Measurements from ENCODE around the gene LRRFIP2. TPM values are rescaled to one million over a fixed set of nuclear protein-coding genes. Genes with fewer than 3 reads are reported as not detected.

The LRRFIP2 gene
- total and polyA plus RNA-seq, 2 of the 4 experiments (the other 2 are of a cell fraction): 20.6 to 31.0 TPM

DNA sequence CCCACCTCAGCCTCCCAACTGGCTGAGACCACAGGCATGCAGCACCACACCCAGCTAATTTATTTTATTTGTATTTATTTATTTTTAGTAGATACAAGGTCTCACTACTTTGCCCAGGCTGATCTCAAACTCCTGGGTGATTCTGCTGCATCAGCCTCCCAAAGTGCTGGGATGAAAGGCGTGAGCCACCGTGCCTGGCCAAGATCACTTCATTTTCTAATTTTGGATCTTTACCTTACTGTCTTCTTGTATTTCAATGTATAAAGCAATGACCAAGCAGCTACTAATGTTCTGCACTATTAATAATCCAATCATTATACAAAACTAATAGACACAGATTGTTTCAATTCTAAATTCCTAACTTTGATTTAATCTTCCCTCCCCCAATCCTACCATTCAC is 56.2 kb downstream of the LRRFIP2 start:
- POLR2A ChIA-PET (ENCODE audit: unreplicated experiment): no interaction called here
- WGBS, 2 experiments (ENCODE audit: extremely low coverage in 2 of 2, insufficient read length in 1 of 2): 100% methylated on average over 1 of the region's 2 CpGs; no CpG with 5 or more reads in 1 of the 2 experiments
- CTCF ChIA-PET: no interaction called here
- Histone ChIP-seq H2AK9ac (replicated peaks; ENCODE audit: low read depth, low read length, poor library complexity) (no peak overlapping the region), H3K18ac (ENCODE audit: low read depth, low read length) (no peak overlapping the region), H3K4me1 (ENCODE audit: control insufficient read depth, insufficient read depth, low read length) (peaks cover 4% of the 10 kb centered on the region), H3K4ac (ENCODE audit: low read depth, low read length) (no peak overlapping the region), H2BK20ac (ENCODE audit: low read depth, low read length) (no peak overlapping the region), H4K20me1 (ENCODE audit: insufficient read depth, low read length) (peaks cover 4% of the 10 kb centered on the region), H2BK5ac (ENCODE audit: low read depth, low read length, poor library complexity, severe bottlenecking) (no peak overlapping the region), H3K14ac (replicated peaks; ENCODE audit: low read depth, low read length) (no peak overlapping the region), H4K8ac (ENCODE audit: low read depth in 2 of 2, low read length in 2 of 2) (no peak overlapping the region), H3K56ac (ENCODE audit: extremely low read depth, insufficient read depth, low read length) (no peak overlapping the region), H3K4me2 (ENCODE audit: low read depth, low read length) (no peak overlapping the region), H2AFZ (replicated peaks; ENCODE audit: low read length, poor library complexity) (no peak overlapping the region), H3K9ac (ENCODE audit: low read depth, low read length) (no peak overlapping the region), H3K23ac (ENCODE audit: low read depth, low read length) (no peak overlapping the region), H4K5ac (ENCODE audit: low read depth, low read length) (no peak overlapping the region), H3K27ac (ENCODE audit: insufficient read depth, low read length) (no peak overlapping the region), H4K91ac (ENCODE audit: insufficient read depth, low read depth, low read length) (no peak overlapping the region), H3K4me3 (ENCODE audit: insufficient read depth, low read depth, low read length) (no peak overlapping the region), H3K36me3 (ENCODE audit: control insufficient read depth, insufficient read depth, low read length) (peaks cover 3% of the 10 kb centered on the region; the same call in 1 of the 2 replicates), H3K79me1 (ENCODE audit: low read depth in 1 of 2, low read length in 2 of 2) (peaks cover 22 to 40% of the 10 kb centered on the region in 2 experiments), H2BK120ac (ENCODE audit: low read depth, low read length) (no peak overlapping the region), H2BK15ac (ENCODE audit: low read depth, low read length) (no peak overlapping the region), H3K9me1 (ENCODE audit: insufficient read depth, low read length) (peaks cover 9% of the 10 kb centered on the region), H3K9me3 (ENCODE audit: control insufficient read depth, insufficient read depth, low read length) (no peaks in the 10 kb centered on the region), H2AK5ac (ENCODE audit: low read depth, low read length) (no peak overlapping the region), H3K27me3 (ENCODE audit: control insufficient read depth, insufficient read depth, low read length) (no peaks in the 10 kb centered on the region)
- in situ Hi-C loops (cut with MboI; ENCODE audit: low sequenced_read_pairs): no loop called here
- no TSS peak for BruUV-seq (replicated peaks)
- DNase-seq (no peak), ATAC-seq (ENCODE audit: low read depth) (no peak)
- intact Hi-C loops (cut with micrococcal nuclease): no loop called here
- dilution Hi-C loops (cut with HindIII; ENCODE audit: low sequenced_read_pairs, unreplicated experiment): no loop called here
- TF ChIP-seq RAD21 (IDR thresholded peaks at IDR 0.05; ENCODE audit: low read length): no peak
- no peak for TF ChIP-seq RFX5 (IDR thresholded peaks at IDR 0.05; ENCODE audit: low read depth, low read length)
- TF ChIP-seq MAZ (IDR thresholded peaks at IDR 0.05; ENCODE audit: borderline replicate concordance, low read depth, low read length): no peak
- no peak for TF ChIP-seq NFE2L2 (IDR thresholded peaks at IDR 0.05; ENCODE audit: low read depth, low read length)
- TF ChIP-seq MAFK (IDR thresholded peaks at IDR 0.05; ENCODE audit: low read depth, low read length): no peak
- TF ChIP-seq CEBPB (IDR thresholded peaks at IDR 0.05; ENCODE audit: low read depth, low read length): no peak
- TF ChIP-seq MXI1 (IDR thresholded peaks at IDR 0.05; ENCODE audit: borderline replicate concordance, low read depth, low read length): no peak
- no peak for TF ChIP-seq CHD1 (IDR thresholded peaks at IDR 0.05; ENCODE audit: low read depth, low read length)
- TF ChIP-seq, protein P1, sequence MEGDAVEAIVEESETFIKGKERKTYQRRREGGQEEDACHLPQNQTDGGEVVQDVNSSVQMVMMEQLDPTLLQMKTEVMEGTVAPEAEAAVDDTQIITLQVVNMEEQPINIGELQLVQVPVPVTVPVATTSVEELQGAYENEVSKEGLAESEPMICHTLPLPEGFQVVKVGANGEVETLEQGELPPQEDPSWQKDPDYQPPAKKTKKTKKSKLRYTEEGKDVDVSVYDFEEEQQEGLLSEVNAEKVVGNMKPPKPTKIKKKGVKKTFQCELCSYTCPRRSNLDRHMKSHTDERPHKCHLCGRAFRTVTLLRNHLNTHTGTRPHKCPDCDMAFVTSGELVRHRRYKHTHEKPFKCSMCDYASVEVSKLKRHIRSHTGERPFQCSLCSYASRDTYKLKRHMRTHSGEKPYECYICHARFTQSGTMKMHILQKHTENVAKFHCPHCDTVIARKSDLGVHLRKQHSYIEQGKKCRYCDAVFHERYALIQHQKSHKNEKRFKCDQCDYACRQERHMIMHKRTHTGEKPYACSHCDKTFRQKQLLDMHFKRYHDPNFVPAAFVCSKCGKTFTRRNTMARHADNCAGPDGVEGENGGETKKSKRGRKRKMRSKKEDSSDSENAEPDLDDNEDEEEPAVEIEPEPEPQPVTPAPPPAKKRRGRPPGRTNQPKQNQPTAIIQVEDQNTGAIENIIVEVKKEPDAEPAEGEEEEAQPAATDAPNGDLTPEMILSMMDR (conservative IDR thresholded peaks at IDR 0.05; ENCODE audit: low read depth, low read length): no peak
- no peak for TF ChIP-seq RCOR1 (IDR thresholded peaks at IDR 0.05; ENCODE audit: insufficient replicate concordance, low read length)
- TF ChIP-seq, protein P2, sequence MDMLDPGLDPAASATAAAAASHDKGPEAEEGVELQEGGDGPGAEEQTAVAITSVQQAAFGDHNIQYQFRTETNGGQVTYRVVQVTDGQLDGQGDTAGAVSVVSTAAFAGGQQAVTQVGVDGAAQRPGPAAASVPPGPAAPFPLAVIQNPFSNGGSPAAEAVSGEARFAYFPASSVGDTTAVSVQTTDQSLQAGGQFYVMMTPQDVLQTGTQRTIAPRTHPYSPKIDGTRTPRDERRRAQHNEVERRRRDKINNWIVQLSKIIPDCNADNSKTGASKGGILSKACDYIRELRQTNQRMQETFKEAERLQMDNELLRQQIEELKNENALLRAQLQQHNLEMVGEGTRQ (IDR thresholded peaks at IDR 0.05; ENCODE audit: low read depth, low read length): no peak
- no peak for TF ChIP-seq SMC3 (IDR thresholded peaks at IDR 0.05; ENCODE audit: low read depth, low read length)
- no peak for TF ChIP-seq BHLHE40 (IDR thresholded peaks at IDR 0.05; ENCODE audit: low read depth, low read length)
- TF ChIP-seq FOS (IDR thresholded peaks at IDR 0.05; ENCODE audit: low read depth, low read length): no peak
- TF ChIP-seq POLR2A (IDR thresholded peaks at IDR 0.05; ENCODE audit: low read depth, low read length): no peak
- TF ChIP-seq, protein P3, sequence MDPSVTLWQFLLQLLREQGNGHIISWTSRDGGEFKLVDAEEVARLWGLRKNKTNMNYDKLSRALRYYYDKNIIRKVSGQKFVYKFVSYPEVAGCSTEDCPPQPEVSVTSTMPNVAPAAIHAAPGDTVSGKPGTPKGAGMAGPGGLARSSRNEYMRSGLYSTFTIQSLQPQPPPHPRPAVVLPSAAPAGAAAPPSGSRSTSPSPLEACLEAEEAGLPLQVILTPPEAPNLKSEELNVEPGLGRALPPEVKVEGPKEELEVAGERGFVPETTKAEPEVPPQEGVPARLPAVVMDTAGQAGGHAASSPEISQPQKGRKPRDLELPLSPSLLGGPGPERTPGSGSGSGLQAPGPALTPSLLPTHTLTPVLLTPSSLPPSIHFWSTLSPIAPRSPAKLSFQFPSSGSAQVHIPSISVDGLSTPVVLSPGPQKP (IDR thresholded peaks at IDR 0.05; ENCODE audit: borderline replicate concordance, low read depth, low read length): no peak

Measured in IMR-90 (cell line).